ENCODE results near the gene PPARA. TPM values are rescaled to one million over a fixed set of nuclear protein-coding genes. Genes with fewer than 3 reads are reported as not detected.

PPARA gene
- total RNA-seq, 2 experiments from 2014 or later, result 9.1 to 11.8 TPM

DNA sequence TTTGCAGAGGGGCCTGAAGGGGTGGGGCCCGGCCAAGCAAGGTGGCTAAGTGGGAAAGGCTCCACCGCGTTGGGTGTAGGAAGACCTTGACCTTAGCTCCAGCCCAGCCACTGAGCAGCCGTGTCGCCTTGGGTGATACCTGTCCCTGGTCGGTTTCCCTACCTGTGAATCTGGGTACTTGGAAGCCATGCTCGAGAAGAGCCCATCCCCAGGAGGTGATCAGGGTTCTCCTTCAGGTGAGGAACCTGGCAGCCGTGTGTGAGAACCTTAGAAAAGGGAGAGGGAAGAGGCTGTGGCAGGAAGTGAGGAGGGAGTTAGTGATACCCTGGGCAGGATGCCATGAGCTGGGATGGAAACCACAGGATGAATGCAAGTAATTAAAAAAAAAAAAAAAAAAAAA lies 21.6 kb downstream of the PPARA start:
- no peaks in the 10 kb centered on the region for H3K27me3 Mint-ChIP-seq
- H3K36me3 Mint-ChIP-seq (ENCODE audit: low read depth), result peaks cover 4% of the 10 kb centered on the region
- H3K4me1 Mint-ChIP-seq (ENCODE audit: low read depth), result peaks cover 21% of the 10 kb centered on the region
- ChIA-PET POLR2A (interaction anchor here (1.0 kb wide), 1 partner anchor 77 kb away, joined by 3 read pairs; no protein-coding TSS in a partner anchor), CTCF (interaction anchor here (1.0 kb wide), 1 partner anchor 45 kb away, joined by 3 read pairs; no protein-coding TSS in a partner anchor)
- no peaks in the 10 kb centered on the region for H3K9me3 Mint-ChIP-seq
- TF ChIP-seq, protein P1, sequence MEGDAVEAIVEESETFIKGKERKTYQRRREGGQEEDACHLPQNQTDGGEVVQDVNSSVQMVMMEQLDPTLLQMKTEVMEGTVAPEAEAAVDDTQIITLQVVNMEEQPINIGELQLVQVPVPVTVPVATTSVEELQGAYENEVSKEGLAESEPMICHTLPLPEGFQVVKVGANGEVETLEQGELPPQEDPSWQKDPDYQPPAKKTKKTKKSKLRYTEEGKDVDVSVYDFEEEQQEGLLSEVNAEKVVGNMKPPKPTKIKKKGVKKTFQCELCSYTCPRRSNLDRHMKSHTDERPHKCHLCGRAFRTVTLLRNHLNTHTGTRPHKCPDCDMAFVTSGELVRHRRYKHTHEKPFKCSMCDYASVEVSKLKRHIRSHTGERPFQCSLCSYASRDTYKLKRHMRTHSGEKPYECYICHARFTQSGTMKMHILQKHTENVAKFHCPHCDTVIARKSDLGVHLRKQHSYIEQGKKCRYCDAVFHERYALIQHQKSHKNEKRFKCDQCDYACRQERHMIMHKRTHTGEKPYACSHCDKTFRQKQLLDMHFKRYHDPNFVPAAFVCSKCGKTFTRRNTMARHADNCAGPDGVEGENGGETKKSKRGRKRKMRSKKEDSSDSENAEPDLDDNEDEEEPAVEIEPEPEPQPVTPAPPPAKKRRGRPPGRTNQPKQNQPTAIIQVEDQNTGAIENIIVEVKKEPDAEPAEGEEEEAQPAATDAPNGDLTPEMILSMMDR (IDR thresholded peaks at IDR 0.05), result no peak
- no peak overlapping the region for H3K27ac Mint-ChIP-seq
- DNase-seq (no peak), ATAC-seq (no peak)
- intact Hi-C loops (cut with micrococcal nuclease), result no loop called here
- H3K4me3 Mint-ChIP-seq, result no peak overlapping the region

DNA sequence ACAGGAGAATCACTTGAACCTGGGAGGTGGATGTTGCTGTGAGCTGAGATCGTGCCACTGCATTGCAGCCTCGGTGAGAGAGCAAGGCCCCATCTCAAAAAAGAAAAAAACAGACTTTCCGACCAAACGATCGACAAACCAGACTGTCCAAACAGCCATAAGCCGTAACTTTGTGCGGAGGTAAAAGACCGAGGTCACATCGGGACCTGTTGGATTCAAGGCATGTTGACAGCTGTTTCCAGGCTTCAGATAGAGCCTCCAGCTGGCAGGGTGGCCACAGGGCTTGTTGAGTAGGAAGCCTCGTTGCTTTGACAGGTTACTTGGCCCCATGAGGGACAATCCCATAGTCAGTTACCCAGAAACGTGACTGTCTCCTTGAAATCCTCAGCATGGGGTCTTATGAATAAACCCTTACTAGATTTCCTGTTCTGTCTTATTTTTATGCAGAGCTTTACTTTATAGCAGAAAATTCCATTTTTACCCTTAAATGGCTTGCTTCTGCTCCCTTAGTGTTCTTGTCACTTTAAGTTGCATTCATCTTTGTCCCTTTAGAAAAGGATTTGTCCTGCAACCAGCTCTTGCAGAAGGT lies 22.3 kb downstream of the PPARA start:
- no peak for DNase-seq
- H3K27ac Mint-ChIP-seq, result no peak overlapping the region
- POLR2A ChIA-PET, result interaction anchor here (1.0 kb wide), 1 partner anchor 11 kb away, joined by 4 read pairs; no protein-coding TSS in a partner anchor

DNA sequence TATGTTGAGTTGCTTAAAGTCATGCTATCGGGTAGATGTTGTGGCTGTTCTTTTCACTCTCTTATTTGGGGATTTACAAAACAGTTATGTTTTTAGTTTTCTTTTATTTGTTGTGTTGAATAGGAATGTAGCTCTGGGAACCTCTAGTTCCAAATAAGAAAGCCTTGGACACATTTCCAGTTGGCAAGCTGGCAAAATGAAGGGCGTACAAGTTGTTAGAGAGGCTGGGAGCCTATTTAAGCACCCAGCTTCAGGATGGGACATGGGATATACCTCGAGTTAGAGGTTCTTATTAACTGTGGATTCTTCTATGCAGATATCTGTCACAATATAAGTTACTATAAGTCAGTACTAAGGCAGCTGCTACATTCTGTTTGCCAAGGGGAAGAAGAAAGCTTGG lies 22.8 kb downstream of the PPARA start:
- Mint-ChIP-seq H3K27me3 (no peaks in the 10 kb centered on the region), H3K4me1 (ENCODE audit: low read depth) (peaks cover 21% of the 10 kb centered on the region), H3K4me3 (no peak overlapping the region), H3K36me3 (ENCODE audit: low read depth) (peaks cover 11% of the 10 kb centered on the region), H3K27ac (no peak overlapping the region), H3K9me3 (peaks cover under 1% of the 10 kb centered on the region)
- CTCF ChIA-PET, result interaction anchor here (1.0 to 1.2 kb wide), 2 partner anchors 26 to 44 kb away, joined by 3 to 4 read pairs; no protein-coding TSS in a partner anchor
- TF ChIP-seq, protein P1 (IDR thresholded peaks at IDR 0.05), result no peak
- POLR2A ChIA-PET, result interaction anchor here (1.0 kb wide), 1 partner anchor 11 kb away, joined by 4 read pairs; no protein-coding TSS in a partner anchor
- intact Hi-C loops (cut with micrococcal nuclease), result no loop called here
- ATAC-seq, result no peak
- no peak for DNase-seq

More for the DNA sequence above, 22.3 kb downstream of the PPARA start:
- Mint-ChIP-seq H3K9me3 (no peaks in the 10 kb centered on the region), H3K4me1 (ENCODE audit: low read depth) (peaks cover 21% of the 10 kb centered on the region), H3K27me3 (no peaks in the 10 kb centered on the region), H3K4me3 (no peak overlapping the region), H3K36me3 (ENCODE audit: low read depth) (peaks cover 7% of the 10 kb centered on the region)
- TF ChIP-seq, protein P1 (IDR thresholded peaks at IDR 0.05), result no peak
- intact Hi-C loops (cut with micrococcal nuclease), result no loop called here
- ATAC-seq, result no peak
- CTCF ChIA-PET, result interaction anchor here (1.0 to 1.2 kb wide), 2 partner anchors 27 to 45 kb away, joined by 3 to 4 read pairs; no protein-coding TSS in a partner anchor

DNA sequence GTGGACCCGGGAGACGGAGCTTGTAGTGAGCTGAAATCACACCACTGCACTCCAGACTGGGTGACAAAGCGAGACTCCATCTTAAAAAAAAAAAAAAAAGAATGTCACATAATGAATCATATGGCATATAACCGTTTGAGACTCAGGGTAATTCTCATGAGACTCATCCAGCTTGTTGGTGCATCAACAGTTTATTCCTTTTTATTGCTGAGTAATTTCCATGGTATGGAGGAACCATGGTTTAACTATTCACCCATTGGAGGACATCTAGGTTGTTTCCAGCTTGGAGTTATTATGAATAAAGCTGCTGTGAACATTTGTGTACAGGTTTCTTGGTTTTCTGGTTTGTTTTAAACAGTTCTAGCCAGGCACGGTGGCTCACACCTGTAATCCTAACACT lies 25.3 kb downstream of the PPARA start:
- Mint-ChIP-seq H3K36me3 (ENCODE audit: low read depth) (peaks cover 33% of the 10 kb centered on the region), H3K27me3 (no peaks in the 10 kb centered on the region), H3K4me3 (no peak overlapping the region), H3K9me3 (peaks cover 20% of the 10 kb centered on the region), H3K27ac (no peak overlapping the region), H3K4me1 (ENCODE audit: low read depth) (peaks cover 18% of the 10 kb centered on the region)
- intact Hi-C loops (cut with micrococcal nuclease), result no loop called here
- TF ChIP-seq, protein P1 (IDR thresholded peaks at IDR 0.05), result no peak
- no peak for DNase-seq
- ChIA-PET CTCF (no interaction called here), POLR2A (interaction anchor here (0.5 kb wide), 1 partner anchor 33 kb away, joined by 3 read pairs; no protein-coding TSS in a partner anchor)
- no peak for ATAC-seq

DNA sequence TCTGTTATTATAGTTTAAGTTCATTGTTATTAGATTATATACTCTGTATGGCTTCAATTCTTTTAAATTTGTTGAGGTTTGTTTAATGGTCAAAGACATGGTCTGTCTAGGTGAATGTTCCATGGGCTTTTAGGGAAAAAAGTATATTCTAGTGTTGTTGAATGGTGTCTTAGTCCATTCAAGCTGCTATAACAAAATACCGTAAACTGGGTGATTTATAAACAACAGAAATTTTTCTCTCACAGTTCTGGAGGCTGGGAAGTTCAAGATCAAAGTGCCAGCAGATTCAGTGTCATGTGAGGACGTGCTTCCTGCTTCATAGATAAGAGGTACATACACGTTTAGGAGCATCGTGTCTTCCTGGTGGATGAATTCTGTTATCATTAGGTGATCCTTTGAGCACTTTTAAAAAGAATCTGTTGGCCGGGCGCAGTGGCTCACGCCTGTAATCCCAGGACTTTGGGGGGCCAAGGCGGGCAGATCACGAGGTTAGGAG lies 26.2 kb downstream of the PPARA start:
- H3K27ac Mint-ChIP-seq, result no peak overlapping the region
- CTCF ChIA-PET, result no interaction called here

More for the DNA sequence above, 26.2 kb downstream of the PPARA start:
- Mint-ChIP-seq H3K4me3 (no peak overlapping the region), H3K9me3 (peaks cover 29% of the 10 kb centered on the region), H3K27me3 (no peaks in the 10 kb centered on the region), H3K4me1 (ENCODE audit: low read depth) (peaks cover 13% of the 10 kb centered on the region), H3K36me3 (ENCODE audit: low read depth) (peaks cover 42% of the 10 kb centered on the region)
- ATAC-seq (no peak), DNase-seq (no peak)
- TF ChIP-seq, protein P1 (IDR thresholded peaks at IDR 0.05), result no peak
- intact Hi-C loops (cut with micrococcal nuclease), result no loop called here
- POLR2A ChIA-PET, result no interaction called here

All from activated CD8-positive, alpha-beta T cell treated with anti-CD3 and anti-CD28 coated beads for 36 hours (primary cell).